Adipocyte (in vitro differentiated cells): ENCODE data around the gene LTBP3.

Experiments used
- DNase-seq: peaks from one replicate; pipeline ENCODE4 v3.0.0-alpha.2; 2015; ENCODE audit warnings: low read depth
- H3K27me3 ChIP-seq: replicated peaks from 2 replicates; pipeline ENCODE4 v1.7.0; 2013; ENCODE audit warnings: mild to moderate bottlenecking, low read length, moderate library complexity; ENCODE audit not compliant: control insufficient read depth, insufficient read depth
- H3K36me3 ChIP-seq: 2 replicates; pipeline ENCODE4 v1.7.0; 2013; ENCODE audit warnings: low read length, mild to moderate bottlenecking, moderate library complexity; ENCODE audit not compliant: control insufficient read depth, insufficient read depth, severe bottlenecking
- H3K4me1 ChIP-seq: 2 replicates; pipeline ENCODE4 v1.7.0; 2013; ENCODE audit warnings: mild to moderate bottlenecking, low read length, moderate library complexity; ENCODE audit not compliant: control insufficient read depth, insufficient read depth
- H3K4me3 ChIP-seq: 2 replicates; pipeline ENCODE4 v1.7.0; 2013; ENCODE audit warnings: mild to moderate bottlenecking, low read length, moderate library complexity
- H3K9ac ChIP-seq: 2 replicates; pipeline ENCODE4 v1.7.0; 2013; ENCODE audit warnings: mild to moderate bottlenecking, low read length, moderate library complexity
- H3K9me3 ChIP-seq: 2 replicates; pipeline ENCODE4 v1.7.0; 2013; ENCODE audit warnings: mild to moderate bottlenecking, low read length, moderate library complexity; ENCODE audit not compliant: control insufficient read depth

The LTBP3 gene

GRCh38 chr11:65491614-65492386 is 66.4 kb downstream of the LTBP3 start:
- no peaks in the 10 kb centered on the region for H3K9me3 ChIP-seq
- DNase-seq = peak; percentile 94
- no peaks in the 10 kb centered on the region for H3K27me3 ChIP-seq
- peaks cover 92% of the 10 kb centered on the region for H3K4me1 ChIP-seq
- H3K36me3 ChIP-seq = no peaks in the 10 kb centered on the region
- H3K9ac ChIP-seq = peak overlapping the region; percentile 94
- peak overlapping the region; percentile 71 for H3K4me3 ChIP-seq

- no peaks in the 10 kb centered on the region for H3K36me3 ChIP-seq
- H3K4me1 ChIP-seq = peaks cover 92% of the 10 kb centered on the region
- no peaks in the 10 kb centered on the region for H3K27me3 ChIP-seq
- peak overlapping the region; percentile 94 for H3K9ac ChIP-seq
- DNase-seq = peak; percentile 24
- H3K4me3 ChIP-seq = peak overlapping the region; percentile 71
- no peaks in the 10 kb centered on the region for H3K9me3 ChIP-seq
Observed at GRCh38 chr11:65491163-65491465, 67.0 kb downstream of the LTBP3 start.

GRCh38 chr11:65489706-65490320 is 68.3 kb downstream of the LTBP3 start:
- peaks cover 95% of the 10 kb centered on the region for H3K4me1 ChIP-seq
- DNase-seq = peak; percentile 63
- H3K36me3 ChIP-seq = no peaks in the 10 kb centered on the region
- H3K9me3 ChIP-seq = no peaks in the 10 kb centered on the region
- H3K9ac ChIP-seq = peak overlapping the region; percentile 94
- H3K4me3 ChIP-seq = peak overlapping the region; percentile 23
- H3K27me3 ChIP-seq = no peaks in the 10 kb centered on the region

- no peaks in the 10 kb centered on the region for H3K9me3 ChIP-seq
- peak overlapping the region; percentile 94 for H3K9ac ChIP-seq
- peak; percentile 86 for DNase-seq
- H3K4me3 ChIP-seq = peak overlapping the region; percentile 58
- no peaks in the 10 kb centered on the region for H3K36me3 ChIP-seq
- H3K27me3 ChIP-seq = no peaks in the 10 kb centered on the region
- peaks cover 93% of the 10 kb centered on the region for H3K4me1 ChIP-seq
Observed at GRCh38 chr11:65489035-65489705, 69.0 kb downstream of the LTBP3 start.
